HG03139 (cell line): ENCODE measurements around the gene TOR1AIP1.
A peak's percentile ranks its signal among the peaks of the same experiment; 100 is the strongest.

Source experiments
- ATAC-seq: cut with Tn5 transposase; IDR thresholded peaks from one replicate; pipeline ENCODE4 v1.9.1; 2021; ENCODE audit not compliant: unreplicated experiment

Gene TOR1AIP1

GRCh38 chr1:179881642-179882252 is 338 bp upstream of the TOR1AIP1 start:
- ATAC-seq = peak; percentile 0

- ATAC-seq = peak; percentile 16
Measured at GRCh38 chr1:179883040-179883744, 1.1 kb downstream of the TOR1AIP1 start.

- ATAC-seq = peak; percentile 28
Measured at GRCh38 chr1:179883745-179884138, 1.7 kb downstream of the TOR1AIP1 start.

GRCh38 chr1:179888071-179888470 is 6.0 kb downstream of the TOR1AIP1 start:
- no peak for ATAC-seq

- no peak for ATAC-seq
Measured at GRCh38 chr1:179889589-179889988, 7.5 kb downstream of the TOR1AIP1 start.

- no peak for ATAC-seq
Measured at GRCh38 chr1:179910934-179911333, 28.8 kb downstream of the TOR1AIP1 start.

- ATAC-seq = no peak
Measured at GRCh38 chr1:179911812-179912211, 29.7 kb downstream of the TOR1AIP1 start.

- no peak for ATAC-seq
Measured at GRCh38 chr1:179917601-179918429, 35.7 kb downstream of the TOR1AIP1 start.

GRCh38 chr1:179921472-179921871 is 39.4 kb downstream of the TOR1AIP1 start:
- no peak for ATAC-seq

GRCh38 chr1:179921981-179922872 is 40.1 kb downstream of the TOR1AIP1 start:
- no peak for ATAC-seq

- no peak for ATAC-seq
Measured at GRCh38 chr1:179923029-179923428, 40.9 kb downstream of the TOR1AIP1 start.

GRCh38 chr1:179924268-179924667 is 42.2 kb downstream of the TOR1AIP1 start:
- no peak for ATAC-seq

- ATAC-seq = no peak
Measured at GRCh38 chr1:179925302-179925701, 43.2 kb downstream of the TOR1AIP1 start.

GRCh38 chr1:179925922-179926849 is 44.1 kb downstream of the TOR1AIP1 start:
- ATAC-seq = no peak

GRCh38 chr1:179926850-179927205 is 44.7 kb downstream of the TOR1AIP1 start:
- ATAC-seq = no peak

GRCh38 chr1:179929955-179930798 is 48.1 kb downstream of the TOR1AIP1 start:
- ATAC-seq = no peak

GRCh38 chr1:179930867-179931266 is 48.8 kb downstream of the TOR1AIP1 start:
- ATAC-seq = no peak

- ATAC-seq = no peak
Measured at GRCh38 chr1:179933219-179933618, 51.1 kb downstream of the TOR1AIP1 start.

GRCh38 chr1:179935909-179936496 is 53.9 kb downstream of the TOR1AIP1 start:
- no peak for ATAC-seq
